GM12864 (cell line): ENCODE results near the gene CCDC170.

Source experiments
- DNase-seq: peaks from one replicate; pipeline ENCODE4 v3.0.0-alpha.2; 2011; ENCODE audit warnings: low read depth
- H3K4me3 ChIP-seq: 2 replicates; pipeline ENCODE4 v1.5.1; 2011; ENCODE audit warnings: mild to moderate bottlenecking, low read depth, low read length, control low read depth
- TF ChIP-seq, protein P1 (sequence below): IDR thresholded peaks from 2 replicates; pipeline ENCODE4 v1.5.1; 2011; ENCODE audit warnings: low read depth, mild to moderate bottlenecking, moderate library complexity, low read length, control low read depth, inconsistent platforms; ENCODE audit errors: missing control alignments

CCDC170 gene

DNA sequence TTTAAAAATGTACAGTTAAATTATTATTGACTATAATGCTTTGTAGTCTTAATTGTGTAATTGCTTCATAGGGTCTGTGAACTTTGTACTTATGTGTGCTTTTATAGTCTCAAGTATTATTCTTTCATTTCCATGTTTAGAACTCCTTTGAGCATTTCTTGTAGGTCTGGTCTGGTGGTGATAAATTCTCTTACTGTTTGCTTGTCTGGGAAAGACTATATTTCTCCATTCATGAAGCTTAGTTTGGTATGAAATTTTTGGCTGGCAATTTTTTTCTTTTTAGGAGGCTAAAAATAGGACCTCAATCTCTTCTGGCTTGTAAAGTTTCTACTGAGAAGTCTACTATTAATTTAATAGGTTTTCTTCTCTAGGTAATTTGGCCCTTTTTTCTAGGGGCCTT, 67.4 kb downstream of the CCDC170 start:
- no peak for DNase-seq
- no peak overlapping the region for H3K4me3 ChIP-seq
- TF ChIP-seq, protein P1, sequence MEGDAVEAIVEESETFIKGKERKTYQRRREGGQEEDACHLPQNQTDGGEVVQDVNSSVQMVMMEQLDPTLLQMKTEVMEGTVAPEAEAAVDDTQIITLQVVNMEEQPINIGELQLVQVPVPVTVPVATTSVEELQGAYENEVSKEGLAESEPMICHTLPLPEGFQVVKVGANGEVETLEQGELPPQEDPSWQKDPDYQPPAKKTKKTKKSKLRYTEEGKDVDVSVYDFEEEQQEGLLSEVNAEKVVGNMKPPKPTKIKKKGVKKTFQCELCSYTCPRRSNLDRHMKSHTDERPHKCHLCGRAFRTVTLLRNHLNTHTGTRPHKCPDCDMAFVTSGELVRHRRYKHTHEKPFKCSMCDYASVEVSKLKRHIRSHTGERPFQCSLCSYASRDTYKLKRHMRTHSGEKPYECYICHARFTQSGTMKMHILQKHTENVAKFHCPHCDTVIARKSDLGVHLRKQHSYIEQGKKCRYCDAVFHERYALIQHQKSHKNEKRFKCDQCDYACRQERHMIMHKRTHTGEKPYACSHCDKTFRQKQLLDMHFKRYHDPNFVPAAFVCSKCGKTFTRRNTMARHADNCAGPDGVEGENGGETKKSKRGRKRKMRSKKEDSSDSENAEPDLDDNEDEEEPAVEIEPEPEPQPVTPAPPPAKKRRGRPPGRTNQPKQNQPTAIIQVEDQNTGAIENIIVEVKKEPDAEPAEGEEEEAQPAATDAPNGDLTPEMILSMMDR, result no peak

DNA sequence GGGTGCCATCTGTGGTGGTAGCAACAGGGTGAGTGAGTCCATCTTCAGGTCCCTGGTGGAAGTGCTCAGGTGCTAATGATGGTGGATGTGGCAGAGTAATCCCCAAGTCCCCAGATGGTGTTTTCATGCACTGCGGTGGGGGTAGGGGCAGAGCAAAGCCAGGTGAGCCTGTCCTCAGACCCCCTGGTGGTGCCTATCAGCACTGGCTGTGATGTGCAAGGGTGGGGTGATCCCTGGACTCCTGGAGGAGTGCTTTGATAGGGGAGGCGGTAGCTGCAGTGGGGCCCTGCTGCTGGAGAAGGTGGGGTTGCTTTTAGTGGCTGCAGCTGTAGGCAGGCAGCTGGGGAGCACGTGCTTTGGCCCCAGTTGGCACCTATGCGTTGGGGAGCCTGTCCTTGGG, 70.8 kb downstream of the CCDC170 start:
- DNase-seq, result no peak
- H3K4me3 ChIP-seq, result no peak overlapping the region
- TF ChIP-seq, protein P1, result no peak

DNA sequence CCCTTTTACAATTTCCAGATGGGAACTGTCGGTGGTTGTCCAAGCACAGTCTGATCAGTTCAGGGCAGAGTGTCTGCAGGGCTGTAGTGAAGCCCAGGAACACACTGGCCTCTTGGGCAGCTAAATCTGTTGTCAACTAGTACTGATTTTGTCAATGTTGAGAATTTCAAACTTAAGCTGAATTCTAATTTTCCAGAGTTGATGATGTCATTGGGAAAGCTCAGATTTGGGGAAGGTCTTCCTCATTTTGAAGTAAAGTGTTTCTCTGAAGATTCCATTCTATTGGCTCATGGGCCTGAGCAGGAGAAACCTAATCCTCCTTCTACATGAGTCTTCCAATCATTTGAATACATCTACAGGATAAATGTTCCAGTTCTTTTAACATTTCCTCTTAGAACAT, 72.1 kb downstream of the CCDC170 start:
- DNase-seq, result no peak
- no peak overlapping the region for H3K4me3 ChIP-seq
- TF ChIP-seq, protein P1, result no peak

DNA sequence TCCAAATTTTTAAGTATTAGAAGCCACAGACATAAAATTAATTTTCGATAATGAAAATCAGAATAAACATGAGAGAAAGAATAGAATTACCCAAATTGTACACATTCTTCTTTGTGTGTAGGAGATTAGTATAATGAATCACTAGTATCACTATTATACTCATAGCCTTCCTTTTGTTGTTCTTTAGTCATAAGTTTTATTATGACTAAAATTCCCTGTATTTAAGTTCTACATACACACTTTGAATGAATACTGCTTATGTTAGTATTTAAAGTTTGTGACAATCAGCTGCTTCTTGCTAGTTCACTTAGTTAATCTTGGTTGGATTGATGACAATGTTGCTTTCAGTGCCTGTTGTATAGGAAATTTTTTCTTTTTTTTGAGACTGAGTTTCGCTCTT, 72.7 kb downstream of the CCDC170 start:
- no peak for DNase-seq
- TF ChIP-seq, protein P1, result no peak
- H3K4me3 ChIP-seq, result no peak overlapping the region

DNA sequence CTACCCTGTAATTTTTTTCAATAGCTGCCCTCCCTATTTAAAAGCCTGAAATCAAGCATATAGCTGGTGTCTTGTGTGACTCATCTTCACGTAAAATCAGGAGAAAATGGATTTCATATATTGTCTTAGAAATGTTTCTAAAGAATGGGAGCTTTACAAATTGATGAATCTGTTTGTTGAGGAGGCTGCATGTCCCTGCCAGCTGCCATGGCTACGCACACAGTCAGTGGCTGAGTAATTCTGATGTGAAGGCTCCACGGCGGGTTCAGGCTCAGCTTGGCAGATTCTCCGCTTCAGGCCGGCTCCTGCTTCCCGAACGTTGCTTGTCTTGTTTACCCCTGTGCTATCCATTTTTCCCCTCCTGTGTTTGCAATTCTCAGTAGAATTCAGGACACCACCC, 82.8 kb downstream of the CCDC170 start:
- TF ChIP-seq, protein P1, result no peak
- H3K4me3 ChIP-seq, result no peak overlapping the region
- no peak for DNase-seq

DNA sequence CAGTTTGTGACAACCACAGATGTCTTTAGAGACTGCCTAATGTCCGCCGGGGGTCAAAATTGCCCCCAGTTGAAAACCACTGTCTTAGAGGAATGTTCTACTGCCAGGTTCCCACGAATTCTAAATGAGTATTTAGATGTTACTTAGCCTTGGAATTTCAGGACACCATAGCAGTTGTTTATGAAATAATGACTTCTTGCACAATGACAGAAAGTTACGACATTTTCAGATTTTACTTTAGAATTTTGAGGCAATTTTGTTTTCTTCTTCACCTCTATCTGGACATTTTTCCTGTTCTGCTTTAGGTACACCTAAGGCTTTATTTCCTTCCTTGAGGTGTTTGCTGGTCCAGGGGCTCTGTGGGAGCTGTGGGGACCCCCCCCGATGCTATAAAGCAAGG, 83.4 kb downstream of the CCDC170 start:
- DNase-seq, result no peak
- TF ChIP-seq, protein P1, result no peak
- no peak overlapping the region for H3K4me3 ChIP-seq

DNA sequence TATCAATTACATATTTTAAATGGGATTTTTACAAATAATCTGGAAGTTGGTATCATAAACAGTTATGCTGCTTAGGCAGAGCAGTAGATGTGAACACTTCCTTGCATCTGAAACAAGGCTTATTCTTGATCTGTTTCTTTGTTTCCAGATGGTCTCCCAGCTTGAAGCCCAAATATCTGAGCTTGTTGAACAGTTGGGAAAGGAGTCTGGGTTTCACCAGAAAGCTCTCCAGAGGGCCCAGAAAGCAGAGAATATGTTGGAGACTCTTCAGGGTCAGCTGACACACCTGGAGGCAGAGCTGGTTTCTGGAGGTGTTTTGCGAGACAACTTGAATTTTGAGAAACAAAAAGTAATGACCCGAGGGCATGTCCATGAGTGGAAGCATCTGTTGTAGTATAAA, 91.9 kb downstream of the CCDC170 start:
- TF ChIP-seq, protein P1, result no peak
- DNase-seq, result no peak
- no peak overlapping the region for H3K4me3 ChIP-seq
